ENCODE results near the gene TSR2.
"Not testable (repeated sequence)": the region's sequence is repeated elsewhere in the genome, so short reads cannot be mapped to it uniquely, and the experiment has no call there.

TSR2 gene

GRCh38 chrX:54473993-54474859 is 34.0 kb downstream of the TSR2 start:
- DNase-seq, result no peak

DNA sequence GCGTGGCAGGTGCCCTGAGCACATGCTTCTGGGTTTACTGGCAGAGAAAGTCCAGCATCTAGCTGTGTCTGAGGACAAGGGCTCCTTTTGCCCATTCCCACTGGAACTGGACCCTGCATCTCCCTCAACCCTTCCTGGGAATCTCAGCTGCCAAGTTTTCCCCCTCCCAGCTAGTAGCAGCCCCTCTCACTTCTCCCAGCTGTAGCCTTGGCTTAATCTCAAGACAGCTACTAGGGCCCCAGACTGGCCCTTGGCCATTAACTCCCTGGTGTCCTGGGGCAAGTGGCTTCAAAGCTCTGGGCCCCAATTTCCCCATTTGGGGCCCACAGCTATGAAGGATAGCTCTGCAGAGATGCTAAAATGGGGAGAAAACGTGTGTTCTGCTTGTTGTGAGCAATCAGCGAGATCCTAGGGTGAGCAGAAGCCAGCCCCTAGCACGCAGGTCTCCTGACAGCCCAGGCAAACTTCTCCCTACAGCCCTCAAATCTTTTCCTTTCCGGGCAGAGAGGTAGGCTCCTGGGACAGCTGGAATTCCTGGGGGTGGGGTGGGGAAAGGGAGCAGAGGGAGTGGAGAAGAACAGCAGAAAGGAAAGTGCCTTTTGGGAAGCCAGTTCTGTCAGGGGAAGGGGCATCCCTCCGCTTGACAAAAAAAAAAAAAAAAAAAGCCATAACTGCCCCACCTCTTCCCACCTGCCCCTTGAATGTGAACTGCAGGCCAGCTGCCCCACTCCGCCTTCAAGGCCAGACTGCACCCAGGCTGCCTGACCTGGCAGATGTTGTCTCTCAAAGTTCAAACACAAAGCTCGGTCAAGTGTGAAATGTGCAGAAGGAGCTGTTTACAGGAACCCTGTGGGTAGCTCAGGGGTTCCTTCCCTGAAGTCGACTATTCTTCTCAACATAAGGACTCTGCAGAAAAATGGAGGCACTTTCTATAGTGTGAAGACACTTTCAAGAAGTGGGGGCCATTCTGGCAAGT is 39.2 kb downstream of the TSR2 start:
- no peak for DNase-seq

GRCh38 chrX:54482839-54483593 is 42.8 kb downstream of the TSR2 start:
- DNase-seq, result no peak

- DNase-seq, result no peak
Measured at GRCh38 chrX:54483946-54484345, 43.7 kb downstream of the TSR2 start.

- no peak for DNase-seq
Measured at GRCh38 chrX:54484666-54485065, 44.5 kb downstream of the TSR2 start.

- DNase-seq, result not testable (repeated sequence)
Measured at GRCh38 chrX:54489819-54490218, 49.6 kb downstream of the TSR2 start.

DNA sequence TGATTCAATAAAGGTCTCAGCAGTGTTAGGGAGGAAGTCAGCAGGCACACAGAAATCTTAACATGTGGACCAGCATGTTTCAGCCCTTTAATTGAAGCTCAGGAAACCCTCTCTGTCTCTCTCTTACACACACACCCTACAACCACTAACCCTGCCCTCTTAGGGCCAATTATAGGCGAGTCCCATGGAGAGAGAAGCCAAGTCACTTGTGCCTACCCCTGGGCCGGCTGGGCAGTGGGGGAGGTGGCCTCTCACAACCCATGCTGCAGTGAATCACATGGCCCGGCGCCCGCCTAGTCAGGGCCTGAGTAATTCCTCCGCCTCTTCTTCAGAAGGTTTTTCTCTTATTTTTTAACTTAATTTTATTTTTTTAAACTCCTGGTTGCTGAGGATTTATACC is 52.1 kb downstream of the TSR2 start:
- no peak for DNase-seq

GRCh38 chrX:54494166-54494988 is 54.2 kb downstream of the TSR2 start:
- DNase-seq, result no peak

All from NCI-H2081 treated with DMSO at 0.1 percent for 48 hours (cell line).